HFF-Myc (cell line): ENCODE measurements around the gene NEK6.

Experiments
- DNase-seq: peaks from one replicate; pipeline ENCODE4 v3.0.0-alpha.2; 2011; ENCODE audit warnings: low read depth; ENCODE audit errors: extremely low read depth
- H3K4me3 ChIP-seq: replicated peaks from 2 replicates; pipeline ENCODE4 v1.5.1; 2011; ENCODE audit warnings: low read depth, mild to moderate bottlenecking, control low read depth, low read length
- TF ChIP-seq, protein P1 (sequence below): IDR thresholded peaks from 2 replicates; pipeline ENCODE4 v1.5.1; 2012; ENCODE audit warnings: mild to moderate bottlenecking, low read depth, low read length, control low read depth; ENCODE audit errors: missing control alignments

The NEK6 gene

GRCh38 chr9:124394596-124394995 is 136.8 kb downstream of the NEK6 start:
- TF ChIP-seq, protein P1, sequence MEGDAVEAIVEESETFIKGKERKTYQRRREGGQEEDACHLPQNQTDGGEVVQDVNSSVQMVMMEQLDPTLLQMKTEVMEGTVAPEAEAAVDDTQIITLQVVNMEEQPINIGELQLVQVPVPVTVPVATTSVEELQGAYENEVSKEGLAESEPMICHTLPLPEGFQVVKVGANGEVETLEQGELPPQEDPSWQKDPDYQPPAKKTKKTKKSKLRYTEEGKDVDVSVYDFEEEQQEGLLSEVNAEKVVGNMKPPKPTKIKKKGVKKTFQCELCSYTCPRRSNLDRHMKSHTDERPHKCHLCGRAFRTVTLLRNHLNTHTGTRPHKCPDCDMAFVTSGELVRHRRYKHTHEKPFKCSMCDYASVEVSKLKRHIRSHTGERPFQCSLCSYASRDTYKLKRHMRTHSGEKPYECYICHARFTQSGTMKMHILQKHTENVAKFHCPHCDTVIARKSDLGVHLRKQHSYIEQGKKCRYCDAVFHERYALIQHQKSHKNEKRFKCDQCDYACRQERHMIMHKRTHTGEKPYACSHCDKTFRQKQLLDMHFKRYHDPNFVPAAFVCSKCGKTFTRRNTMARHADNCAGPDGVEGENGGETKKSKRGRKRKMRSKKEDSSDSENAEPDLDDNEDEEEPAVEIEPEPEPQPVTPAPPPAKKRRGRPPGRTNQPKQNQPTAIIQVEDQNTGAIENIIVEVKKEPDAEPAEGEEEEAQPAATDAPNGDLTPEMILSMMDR, result no peak
- no peak overlapping the region for H3K4me3 ChIP-seq
- no peak for DNase-seq

DNA sequence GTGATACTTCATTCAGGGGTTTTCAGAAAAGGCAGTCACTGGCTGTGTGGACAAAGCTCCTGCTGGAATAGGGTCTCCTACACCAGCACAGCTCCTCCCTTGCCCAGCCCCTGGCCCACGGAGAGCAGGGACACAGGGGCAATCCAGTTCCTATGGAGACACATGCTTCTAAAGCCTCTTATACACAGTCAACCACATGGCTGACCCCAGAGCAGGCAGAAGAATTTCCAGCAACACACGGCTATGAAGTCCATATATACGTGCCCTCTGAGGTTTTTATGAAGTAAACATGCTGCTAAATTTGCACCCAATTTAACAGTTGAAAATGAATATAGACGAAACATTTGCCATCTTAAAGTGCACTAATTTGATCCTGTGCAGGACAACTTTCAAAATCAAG is 138.1 kb downstream of the NEK6 start:
- TF ChIP-seq, protein P1, result no peak

GRCh38 chr9:124398191-124398935 is 140.6 kb downstream of the NEK6 start:
- no peak for DNase-seq
- TF ChIP-seq, protein P1, result no peak
- H3K4me3 ChIP-seq, result no peak overlapping the region

More for the DNA sequence above, 138.1 kb downstream of the NEK6 start:
- H3K4me3 ChIP-seq, result no peak overlapping the region
- DNase-seq, result no peak

DNA sequence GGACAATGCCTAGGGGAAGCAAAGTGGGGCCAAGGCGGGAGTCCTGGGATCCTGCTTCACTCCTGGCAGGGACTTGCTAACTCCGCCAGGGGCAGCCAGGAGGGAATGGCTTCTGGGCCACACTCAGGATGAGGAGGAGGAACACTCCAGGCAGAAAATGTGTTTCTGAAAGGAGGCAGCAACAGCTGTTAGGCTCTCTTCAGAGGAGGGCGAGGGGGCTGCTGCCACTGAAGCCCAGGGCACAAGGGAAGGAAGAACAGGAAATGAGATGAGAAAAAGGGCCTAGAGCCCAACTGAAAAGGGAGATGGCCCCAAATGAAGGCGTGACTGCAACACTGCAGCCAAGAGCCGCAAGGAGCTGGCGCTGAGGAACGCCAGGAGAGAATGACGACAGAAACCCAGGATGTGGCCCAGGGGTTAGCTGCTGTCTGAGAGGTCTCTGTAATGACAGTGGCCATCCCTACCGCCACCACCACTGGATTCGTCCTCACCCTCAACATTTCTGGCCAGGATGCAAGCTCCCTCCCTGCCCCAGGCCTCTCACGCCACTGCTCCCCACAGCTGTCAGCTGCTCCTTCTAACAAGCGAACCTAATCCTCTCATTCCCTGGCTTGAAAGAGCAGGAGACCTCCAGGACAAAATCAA is 141.7 kb downstream of the NEK6 start:
- DNase-seq, result no peak
- TF ChIP-seq, protein P1, result no peak
- H3K4me3 ChIP-seq, result 0 out of 2 replicates have a peak overlapping the region, but pooled peaks have one; percentile 1

GRCh38 chr9:124399968-124400940 is 142.5 kb downstream of the NEK6 start:
- no peak for DNase-seq
- TF ChIP-seq, protein P1, result no peak
- H3K4me3 ChIP-seq, result peak overlapping the region; percentile 1; the same call in 1 of the 2 replicates
